A549 (cell line): ENCODE results near the gene LOC128125822.

ENCODE experiments used
- ATAC-seq, 2 experiments: fragments of 200-7000 bp in 1 of 2; fragments of >200 bp in 1 of 2; cut with Nextera tagmentation in 1 of 2; cut with Tn5 transposase in 1 of 2; 3 replicates each; pipeline versions ENCODE4 v1.8.0 to v1.9.1; 2018 to 2020; ENCODE audit warnings: mild to moderate bottlenecking in 1 of 2, moderate library complexity in 1 of 2
- CTCF ChIA-PET: fragments of 300-600 bp; sonication (Branson Sonifier 250); formaldehyde crosslinking; extraction: SDS; loops from one replicate; lab custom pipeline; 2021; ENCODE audit warnings: antibody characterized with exemption, inconsistent platforms; lab: Yijun Ruan, JAX
- POLR2A ChIA-PET: fragments of 350-600 bp; formaldehyde crosslinking; extraction: SDS; loops from one replicate; lab custom pipeline; 2021; ENCODE audit warnings: antibody characterized with exemption, inconsistent platforms; lab: Yijun Ruan, JAX
- DNase-seq, 2 experiments: peaks; one replicate each; pipeline versions ENCODE4 v3.0.0 to v3.0.0-alpha.2; 2011 to 2016; ENCODE audit warnings: low read depth in 1 of 2, low spot score in 1 of 2
- FAIRE-seq: peaks from 2 replicates; lab custom pipeline; 2011; peaks lifted over from hg19 to GRCh38; lab: Jason Lieb, UNC
- H3K27ac ChIP-seq, 2 experiments: fragments of >200 bp; sonication (Bioruptor Twin); formaldehyde crosslinking; 3 replicates each; pipeline ENCODE4 v1.5.1; 2016 to 2017
- H3K4me1 ChIP-seq: fragments of >200 bp; sonication (Bioruptor Twin); formaldehyde crosslinking; 3 replicates; pipeline ENCODE4 v1.6.1; 2016
- H3K4me2 ChIP-seq: fragments of >200 bp; sonication (Bioruptor Twin); formaldehyde crosslinking; 3 replicates; pipeline ENCODE4 v1.6.1; 2016
- H3K4me3 ChIP-seq: fragments of >200 bp; sonication (Bioruptor Twin); formaldehyde crosslinking; 3 replicates; pipeline ENCODE4 v1.5.1; 2016
- H3K9me3 ChIP-seq: fragments of >200 bp; sonication (Bioruptor Twin); formaldehyde crosslinking; 3 replicates; pipeline ENCODE4 v1.6.1; 2016
- CBX8 ChIP-seq: fragments of 200-600 bp; sonication (generic); IDR thresholded peaks from 2 replicates; pipeline ENCODE4 v1.6.1; 2016
- CHD2 ChIP-seq: fragments of 150-350 bp; IDR thresholded peaks from 2 replicates; pipeline ENCODE4 v1.6.1; 2014; ENCODE audit warnings: low read length; ENCODE audit not compliant: partially characterized antibody
- CHD4 ChIP-seq: fragments of 200-600 bp; sonication (generic); IDR thresholded peaks from 2 replicates; pipeline ENCODE4 v1.6.1; 2016; ENCODE audit warnings: antibody characterized with exemption, mild to moderate bottlenecking, borderline replicate concordance
- EP300 ChIP-seq, 2 experiments: fragments of >200 bp; sonication (Bioruptor Twin); formaldehyde crosslinking; IDR thresholded peaks; 2 replicates in 1 of 2; 3 replicates in 1 of 2; pipeline ENCODE4 v1.6.1; 2016 to 2017
- ESRRA ChIP-seq: fragments of 150-350 bp; IDR thresholded peaks from 2 replicates; pipeline ENCODE4 v1.6.1; 2014; ENCODE audit warnings: mild to moderate bottlenecking, low read length, borderline replicate concordance
- GATA3 ChIP-seq: IDR thresholded peaks from 2 replicates; pipeline ENCODE4 v1.6.1; 2012; ENCODE audit warnings: borderline replicate concordance
- HOXB13 ChIP-seq: fragments of 250-450 bp; sonication (Bioruptor Pico); IDR thresholded peaks from 2 replicates; pipeline ENCODE4 v1.5.0; 2020; ENCODE audit warnings: low read depth, mild to moderate bottlenecking, moderate library complexity
- KDM1A ChIP-seq: fragments of 200-600 bp; sonication (generic); IDR thresholded peaks from 2 replicates; pipeline ENCODE4 v1.6.1; 2016; ENCODE audit warnings: low read depth, mild to moderate bottlenecking
- KDM5A ChIP-seq: fragments of 200-600 bp; sonication (generic); IDR thresholded peaks from 2 replicates; pipeline ENCODE4 v1.6.1; 2016; ENCODE audit warnings: antibody characterized with exemption, mild to moderate bottlenecking
- MAFK ChIP-seq: fragments of 450-650 bp; IDR thresholded peaks from 2 replicates; pipeline ENCODE4 v1.6.1; 2014; ENCODE audit not compliant: partially characterized antibody
- PHF8 ChIP-seq: fragments of 200-600 bp; sonication (generic); IDR thresholded peaks from 2 replicates; pipeline ENCODE4 v1.6.1; 2016; ENCODE audit warnings: low read depth, mild to moderate bottlenecking, antibody characterized with exemption, moderate library complexity, borderline replicate concordance
- POLR2AphosphoS2 ChIP-seq: conservative IDR thresholded peaks from 2 replicates; pipeline ENCODE4 v1.6.1; 2012; ENCODE audit warnings: low read length, improper control_type of control experiment, inconsistent platforms
- RAD21 ChIP-seq, 2 experiments: fragments of >200 bp in 1 of 2; sonication (Bioruptor Twin) in 1 of 2; formaldehyde crosslinking in 1 of 2; IDR thresholded peaks in 1 of 2; conservative IDR thresholded peaks in 1 of 2; 2 replicates in 1 of 2; 3 replicates in 1 of 2; pipeline ENCODE4 v1.6.1; 2012 to 2018; ENCODE audit warnings: inconsistent platforms in 1 of 2
- RARB ChIP-seq: fragments of 250-450 bp; sonication (Bioruptor Pico); IDR thresholded peaks from 2 replicates; pipeline ENCODE4 v1.8.0; 2021; ENCODE audit warnings: mild to moderate bottlenecking, moderate library complexity
- RCOR1 ChIP-seq: fragments of 150-350 bp; IDR thresholded peaks from 2 replicates; pipeline ENCODE4 v1.6.1; 2014; ENCODE audit warnings: antibody characterized with exemption, low read length, low read depth
- RNF2 ChIP-seq: fragments of 200-600 bp; sonication (generic); IDR thresholded peaks from 2 replicates; pipeline ENCODE4 v1.6.1; 2016; ENCODE audit warnings: low read depth, mild to moderate bottlenecking, antibody characterized with exemption, moderate library complexity, borderline replicate concordance
- SREBF2 ChIP-seq: fragments of 450-650 bp; IDR thresholded peaks from 2 replicates; pipeline ENCODE4 v1.6.1; 2014; ENCODE audit warnings: mild to moderate bottlenecking, moderate library complexity
- TFCP2L1 ChIP-seq: fragments of 250-450 bp; sonication (Bioruptor Pico); IDR thresholded peaks from 2 replicates; pipeline ENCODE4 v1.5.0; 2021; ENCODE audit warnings: mild to moderate bottlenecking
- TP53 ChIP-seq: fragments of 250-450 bp; sonication (Bioruptor Pico); IDR thresholded peaks from 2 replicates; pipeline ENCODE4 v1.5.0; 2021; ENCODE audit warnings: mild to moderate bottlenecking, moderate library complexity
- ZC3H11A ChIP-seq: fragments of 450-650 bp; IDR thresholded peaks from 2 replicates; pipeline ENCODE4 v1.6.1; 2014; ENCODE audit warnings: antibody characterized with exemption, mild to moderate bottlenecking
- ZFP36 ChIP-seq: fragments of 450-650 bp; IDR thresholded peaks from 2 replicates; pipeline ENCODE4 v1.6.1; 2014; ENCODE audit warnings: borderline replicate concordance; ENCODE audit not compliant: partially characterized antibody
- WGBS: methylation state at CpG from one replicate; pipeline ENCODE4 v1.1.6; 2017; ENCODE audit errors: missing lambda C conversion rate; 5-methylcytosine and 5-hydroxymethylcytosine counted together
- TF ChIP-seq, protein P1 (sequence below): fragments of >200 bp; sonication (Bioruptor Twin); formaldehyde crosslinking; IDR thresholded peaks from 2 replicates; pipeline ENCODE4 v1.6.1; 2016
- TF ChIP-seq, protein P2 (sequence below): fragments of 450-650 bp; IDR thresholded peaks from 2 replicates; pipeline ENCODE4 v1.6.1; 2014; ENCODE audit warnings: antibody characterized with exemption
- TF ChIP-seq, protein P3 (sequence below): fragments of >200 bp; sonication (Bioruptor Twin); formaldehyde crosslinking; IDR thresholded peaks from 3 replicates; pipeline ENCODE4 v1.5.1; 2016
- TF ChIP-seq, protein P4 (sequence below): fragments of 250-450 bp; sonication (Bioruptor Pico); IDR thresholded peaks from 2 replicates; pipeline ENCODE4 v1.5.0; 2020; ENCODE audit warnings: low read depth, mild to moderate bottlenecking, moderate library complexity
- TF ChIP-seq, protein P5 (sequence below): fragments of 250-450 bp; sonication (Bioruptor Pico); IDR thresholded peaks from 2 replicates; pipeline ENCODE4 v1.5.0; 2021; ENCODE audit warnings: mild to moderate bottlenecking, moderate library complexity, borderline replicate concordance

Gene LOC128125822

DNA sequence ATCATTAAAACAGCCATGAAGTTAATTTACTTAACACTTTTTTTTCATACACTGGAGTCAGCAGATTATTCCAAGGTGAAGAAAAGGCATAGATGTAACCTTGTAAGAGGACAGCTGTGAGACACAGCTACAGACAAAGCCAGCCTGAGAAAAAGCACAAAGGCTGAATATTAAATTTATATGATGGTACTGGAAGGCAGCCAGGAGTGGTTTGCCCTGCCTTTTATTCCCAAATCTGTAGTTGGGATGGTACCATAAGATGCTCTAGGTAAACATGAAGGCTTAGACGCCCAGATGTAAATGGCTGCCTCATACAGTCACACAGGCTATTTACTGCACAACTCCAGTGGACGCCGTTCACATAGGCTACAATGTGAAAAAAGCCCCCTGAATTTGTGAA lies 42.1 kb upstream of the LOC128125822 start:
- ATAC-seq: no peak
- no peak for FAIRE-seq
- WGBS: 41% methylated on average over 3 of the region's 3 CpGs
- POLR2A ChIA-PET: interaction anchor here (1.1 to 3.4 kb wide), 2 partner anchors 88 to 89 kb away, joined by 3 to 32 read pairs; no protein-coding TSS in a partner anchor
- Histone ChIP-seq H3K4me1 (peaks cover 49% of the 10 kb centered on the region), H3K9me3 (no peaks in the 10 kb centered on the region), H3K27ac (peak overlapping the region; percentile 97 to 99), H3K4me2 (peak overlapping the region; percentile 93), H3K4me3 (peak overlapping the region; percentile 32; the same call in 2 of the 3 replicates)
- CTCF ChIA-PET: interaction anchor here (0.8 to 1.5 kb wide), 2 partner anchors 28 to 44 kb away, joined by 3 read pairs; no protein-coding TSS in a partner anchor
- DNase-seq: no peak
- TF ChIP-seq HOXB13 (peak; percentile 41; the same call in 1 of the 2 replicates), CBX8 (no peak), RARB (CRISPR knock-in tag) (no peak), TP53 (CRISPR knock-in tag) (no peak)

DNA sequence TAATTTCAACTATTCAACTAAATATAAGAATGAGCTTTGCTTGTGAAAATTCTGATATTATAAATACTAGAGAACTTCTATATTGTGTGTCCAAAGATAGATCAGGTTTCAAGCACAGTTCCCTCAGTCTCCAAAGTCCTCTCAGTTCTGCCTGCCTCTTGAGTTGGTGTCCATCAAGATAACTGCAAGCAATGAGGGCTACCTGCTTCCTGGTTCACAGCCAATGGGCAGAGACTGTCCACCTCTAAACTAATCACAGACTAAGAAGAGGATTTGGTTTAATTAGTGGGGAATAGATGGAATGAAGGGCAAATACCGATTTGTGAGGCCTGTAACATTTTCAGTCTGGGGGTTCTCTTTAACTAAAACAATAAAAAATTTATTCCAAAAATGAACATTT lies 41.3 kb upstream of the LOC128125822 start:
- no peaks in the 10 kb centered on the region for H3K9me3 ChIP-seq
- 52% methylated on average over 1 of the region's 1 CpG for WGBS
- peak overlapping the region; percentile 93 for H3K4me2 ChIP-seq
- FAIRE-seq (no peak), DNase-seq (no peak), ATAC-seq (no peak)
- H3K27ac ChIP-seq: peak overlapping the region; percentile 80 to 97
- peaks cover 43% of the 10 kb centered on the region for H3K4me1 ChIP-seq
- CTCF ChIA-PET: interaction anchor here (0.8 to 1.5 kb wide), 2 partner anchors 27 to 44 kb away, joined by 3 read pairs; no protein-coding TSS in a partner anchor
- POLR2A ChIA-PET: interaction anchor here (1.1 kb wide), 1 partner anchor 89 kb away, joined by 3 read pairs; no protein-coding TSS in a partner anchor
- TF ChIP-seq ZC3H11A: no peak
- no peak for TF ChIP-seq TP53 (CRISPR knock-in tag)
- no peak for TF ChIP-seq MAFK
- TF ChIP-seq, protein P1, sequence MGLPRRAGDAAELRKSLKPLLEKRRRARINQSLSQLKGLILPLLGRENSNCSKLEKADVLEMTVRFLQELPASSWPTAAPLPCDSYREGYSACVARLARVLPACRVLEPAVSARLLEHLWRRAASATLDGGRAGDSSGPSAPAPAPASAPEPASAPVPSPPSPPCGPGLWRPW: no peak
- TF ChIP-seq RNF2: no peak
- TF ChIP-seq RARB (CRISPR knock-in tag): no peak
- no peak for TF ChIP-seq ZFP36
- TF ChIP-seq, protein P2, sequence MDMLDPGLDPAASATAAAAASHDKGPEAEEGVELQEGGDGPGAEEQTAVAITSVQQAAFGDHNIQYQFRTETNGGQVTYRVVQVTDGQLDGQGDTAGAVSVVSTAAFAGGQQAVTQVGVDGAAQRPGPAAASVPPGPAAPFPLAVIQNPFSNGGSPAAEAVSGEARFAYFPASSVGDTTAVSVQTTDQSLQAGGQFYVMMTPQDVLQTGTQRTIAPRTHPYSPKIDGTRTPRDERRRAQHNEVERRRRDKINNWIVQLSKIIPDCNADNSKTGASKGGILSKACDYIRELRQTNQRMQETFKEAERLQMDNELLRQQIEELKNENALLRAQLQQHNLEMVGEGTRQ: no peak
- no peak for TF ChIP-seq RCOR1
- TF ChIP-seq TFCP2L1 (CRISPR knock-in tag): no peak
- no peak for TF ChIP-seq RAD21 (conservative IDR thresholded peaks at IDR 0.05 in 1 of 2, IDR thresholded peaks at IDR 0.05 in 1 of 2)
- no peak for TF ChIP-seq CHD2
- TF ChIP-seq KDM5A: no peak
- no peak for TF ChIP-seq KDM1A
- TF ChIP-seq SREBF2: no peak
- no peak for TF ChIP-seq ESRRA
- TF ChIP-seq POLR2AphosphoS2: no peak
- H3K4me3 ChIP-seq: no peak overlapping the region

DNA sequence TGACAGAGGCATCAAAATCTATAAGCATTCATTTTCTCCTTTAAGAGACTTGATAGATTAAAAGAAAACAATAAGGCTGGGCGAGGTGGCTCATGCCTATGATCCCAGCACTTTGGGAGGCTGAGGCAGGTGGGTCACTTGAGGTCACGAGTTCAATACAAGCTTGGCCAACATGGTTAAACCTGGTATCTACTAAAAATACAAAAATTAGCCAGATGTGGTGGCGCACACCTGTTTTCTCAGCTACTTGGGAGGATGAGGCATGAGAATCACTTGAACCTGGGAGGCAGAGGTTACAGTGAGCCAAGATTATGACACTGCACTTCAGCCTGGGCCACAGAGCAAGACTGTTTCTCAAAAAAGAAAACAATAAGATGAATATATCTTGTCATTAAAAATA lies 39.3 kb upstream of the LOC128125822 start:
- Histone ChIP-seq H3K4me1 (peaks cover 45% of the 10 kb centered on the region), H3K4me2 (no peak overlapping the region), H3K4me3 (no peak overlapping the region), H3K27ac (peak overlapping the region in 1 of 2 experiments; percentile 80; a peak in 3 of 6 replicates), H3K9me3 (no peaks in the 10 kb centered on the region)
- DNase-seq: no peak
- CTCF ChIA-PET: interaction anchor here (0.8 to 1.8 kb wide), 4 partner anchors 41 to 180 kb away, joined by 3 to 4 read pairs (median 3); no protein-coding TSS in a partner anchor
- POLR2A ChIA-PET: interaction anchor here (0.9 to 1.1 kb wide), 2 partner anchors 10 to 51 kb away, joined by 3 to 6 read pairs; no protein-coding TSS in a partner anchor
- TF ChIP-seq, protein P3, sequence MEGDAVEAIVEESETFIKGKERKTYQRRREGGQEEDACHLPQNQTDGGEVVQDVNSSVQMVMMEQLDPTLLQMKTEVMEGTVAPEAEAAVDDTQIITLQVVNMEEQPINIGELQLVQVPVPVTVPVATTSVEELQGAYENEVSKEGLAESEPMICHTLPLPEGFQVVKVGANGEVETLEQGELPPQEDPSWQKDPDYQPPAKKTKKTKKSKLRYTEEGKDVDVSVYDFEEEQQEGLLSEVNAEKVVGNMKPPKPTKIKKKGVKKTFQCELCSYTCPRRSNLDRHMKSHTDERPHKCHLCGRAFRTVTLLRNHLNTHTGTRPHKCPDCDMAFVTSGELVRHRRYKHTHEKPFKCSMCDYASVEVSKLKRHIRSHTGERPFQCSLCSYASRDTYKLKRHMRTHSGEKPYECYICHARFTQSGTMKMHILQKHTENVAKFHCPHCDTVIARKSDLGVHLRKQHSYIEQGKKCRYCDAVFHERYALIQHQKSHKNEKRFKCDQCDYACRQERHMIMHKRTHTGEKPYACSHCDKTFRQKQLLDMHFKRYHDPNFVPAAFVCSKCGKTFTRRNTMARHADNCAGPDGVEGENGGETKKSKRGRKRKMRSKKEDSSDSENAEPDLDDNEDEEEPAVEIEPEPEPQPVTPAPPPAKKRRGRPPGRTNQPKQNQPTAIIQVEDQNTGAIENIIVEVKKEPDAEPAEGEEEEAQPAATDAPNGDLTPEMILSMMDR: no peak
- TF ChIP-seq EP300 (IDR thresholded peaks at IDR 0.05) (no peak), ZC3H11A (no peak), KDM1A (no peak), TFCP2L1 (CRISPR knock-in tag) (no peak), CHD4 (no peak), SREBF2 (no peak), PHF8 (no peak), POLR2AphosphoS2 (no peak), GATA3 (no peak), KDM5A (no peak)
- TF ChIP-seq, protein P4, sequence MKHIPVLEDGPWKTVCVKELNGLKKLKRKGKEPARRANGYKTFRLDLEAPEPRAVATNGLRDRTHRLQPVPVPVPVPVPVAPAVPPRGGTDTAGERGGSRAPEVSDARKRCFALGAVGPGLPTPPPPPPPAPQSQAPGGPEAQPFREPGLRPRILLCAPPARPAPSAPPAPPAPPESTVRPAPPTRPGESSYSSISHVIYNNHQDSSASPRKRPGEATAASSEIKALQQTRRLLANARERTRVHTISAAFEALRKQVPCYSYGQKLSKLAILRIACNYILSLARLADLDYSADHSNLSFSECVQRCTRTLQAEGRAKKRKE (CRISPR knock-in tag): no peak
- TF ChIP-seq, protein P5, sequence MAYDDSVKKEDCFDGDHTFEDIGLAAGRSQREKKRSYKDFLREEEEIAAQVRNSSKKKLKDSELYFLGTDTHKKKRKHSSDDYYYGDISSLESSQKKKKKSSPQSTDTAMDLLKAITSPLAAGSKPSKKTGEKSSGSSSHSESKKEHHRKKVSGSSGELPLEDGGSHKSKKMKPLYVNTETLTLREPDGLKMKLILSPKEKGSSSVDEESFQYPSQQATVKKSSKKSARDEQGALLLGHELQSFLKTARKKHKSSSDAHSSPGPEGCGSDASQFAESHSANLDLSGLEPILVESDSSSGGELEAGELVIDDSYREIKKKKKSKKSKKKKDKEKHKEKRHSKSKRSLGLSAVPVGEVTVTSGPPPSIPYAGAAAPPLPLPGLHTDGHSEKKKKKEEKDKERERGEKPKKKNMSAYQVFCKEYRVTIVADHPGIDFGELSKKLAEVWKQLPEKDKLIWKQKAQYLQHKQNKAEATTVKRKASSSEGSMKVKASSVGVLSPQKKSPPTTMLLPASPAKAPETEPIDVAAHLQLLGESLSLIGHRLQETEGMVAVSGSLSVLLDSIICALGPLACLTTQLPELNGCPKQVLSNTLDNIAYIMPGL (CRISPR knock-in tag): no peak
- no peak for FAIRE-seq
- 86% methylated on average over 3 of the region's 3 CpGs for WGBS
- no peak for ATAC-seq
